ENCODE data around the gene KRTAP12-3. TPM values are rescaled to one million over a fixed set of nuclear protein-coding genes. Genes with fewer than 3 reads are reported as not detected.

KRTAP12-3 gene
- total and polyA plus RNA-seq, 2 donors (not counting 1 experiment from before 2014, with no cell fraction given), result not detected

DNA sequence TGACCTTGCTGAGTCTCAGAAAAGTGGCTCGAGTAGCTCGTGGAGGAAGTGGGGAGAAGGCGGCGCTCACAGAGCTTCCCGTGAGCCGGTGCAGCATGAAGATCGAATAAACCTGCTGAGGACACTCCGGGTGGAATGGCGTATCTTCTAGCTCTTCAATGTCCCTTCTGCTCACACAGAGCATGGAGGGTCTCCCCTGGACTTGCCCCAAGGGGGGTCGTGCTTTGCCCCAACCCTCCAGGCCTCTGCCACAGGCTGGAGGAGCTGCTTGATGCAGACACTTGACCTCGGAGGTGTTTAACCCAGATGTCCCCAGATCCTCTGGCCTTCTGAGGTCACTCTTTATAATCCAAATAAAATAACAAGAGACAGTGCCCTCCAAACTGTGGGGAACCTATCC is 37.0 kb downstream of the KRTAP12-3 start:
- no peak for ATAC-seq (ENCODE audit: low read depth)
- Mint-ChIP-seq H3K4me1 (no peaks in the 10 kb centered on the region), H3K27ac (no peak overlapping the region), H3K4me3 (no peak overlapping the region), H3K27me3 (peaks cover 53% of the 10 kb centered on the region), H3K9me3 (ENCODE audit: insufficient read depth) (peaks cover 12% of the 10 kb centered on the region)
- DNase-seq, result no peak
- ChIA-PET CTCF (no interaction called here), POLR2A (no interaction called here)
- Histone ChIP-seq H3K9ac (ENCODE audit: low read length) (no peak overlapping the region), H3K4me2 (replicated peaks; ENCODE audit: low read depth, low read length, poor library complexity, severe bottlenecking) (no peak overlapping the region), H3K27ac (ENCODE audit: low read length in 2 of 2) (no peak overlapping the region), H3K4me3 (ENCODE audit: control extremely low read depth in 1 of 5, extremely low read depth in 1 of 5, insufficient read depth in 1 of 5, low read depth in 2 of 5, low read length in 4 of 5) (no peak overlapping the region), H3K36me3 (replicated peaks in 1 of 2; ENCODE audit: control extremely low read depth in 1 of 2, control insufficient read depth in 1 of 2, extremely low read depth in 1 of 2, insufficient read depth in 2 of 2, low read length in 1 of 2) (no peaks in the 10 kb centered on the region), H3K9me3 (ENCODE audit: control extremely low read depth in 1 of 3, control insufficient read depth in 2 of 3, insufficient read depth in 1 of 3, low read length in 2 of 3) (peaks cover 4 to 10% (median 8%) of the 10 kb centered on the region in 3 donors), H4K20me1 (ENCODE audit: control insufficient read depth, insufficient read depth, low read length, poor library complexity, severe bottlenecking) (no peaks in the 10 kb centered on the region), H3K4me1 (ENCODE audit: control insufficient read depth in 2 of 2, insufficient read depth in 2 of 2, low read length in 2 of 2) (no peaks in the 10 kb centered on the region), H2AFZ (ENCODE audit: insufficient read depth, low read depth, low read length, poor library complexity, severe bottlenecking) (no peak overlapping the region), H3K27me3 (replicated peaks in 1 of 4; ENCODE audit: control extremely low read depth in 1 of 4, control insufficient read depth in 3 of 4, insufficient read depth in 4 of 4, low read length in 3 of 4) (peaks cover 0 to 16% (median 8%) of the 10 kb centered on the region in 4 experiments), H3K79me2 (ENCODE audit: control insufficient read depth, insufficient read depth, low read length) (no peaks in the 10 kb centered on the region)
- TF ChIP-seq EZH2 (IDR thresholded peaks at IDR 0.05; ENCODE audit: borderline replicate concordance, insufficient read depth, low read depth, low read length, poor library complexity, severe bottlenecking), result no peak
- TF ChIP-seq, protein P1, sequence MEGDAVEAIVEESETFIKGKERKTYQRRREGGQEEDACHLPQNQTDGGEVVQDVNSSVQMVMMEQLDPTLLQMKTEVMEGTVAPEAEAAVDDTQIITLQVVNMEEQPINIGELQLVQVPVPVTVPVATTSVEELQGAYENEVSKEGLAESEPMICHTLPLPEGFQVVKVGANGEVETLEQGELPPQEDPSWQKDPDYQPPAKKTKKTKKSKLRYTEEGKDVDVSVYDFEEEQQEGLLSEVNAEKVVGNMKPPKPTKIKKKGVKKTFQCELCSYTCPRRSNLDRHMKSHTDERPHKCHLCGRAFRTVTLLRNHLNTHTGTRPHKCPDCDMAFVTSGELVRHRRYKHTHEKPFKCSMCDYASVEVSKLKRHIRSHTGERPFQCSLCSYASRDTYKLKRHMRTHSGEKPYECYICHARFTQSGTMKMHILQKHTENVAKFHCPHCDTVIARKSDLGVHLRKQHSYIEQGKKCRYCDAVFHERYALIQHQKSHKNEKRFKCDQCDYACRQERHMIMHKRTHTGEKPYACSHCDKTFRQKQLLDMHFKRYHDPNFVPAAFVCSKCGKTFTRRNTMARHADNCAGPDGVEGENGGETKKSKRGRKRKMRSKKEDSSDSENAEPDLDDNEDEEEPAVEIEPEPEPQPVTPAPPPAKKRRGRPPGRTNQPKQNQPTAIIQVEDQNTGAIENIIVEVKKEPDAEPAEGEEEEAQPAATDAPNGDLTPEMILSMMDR (IDR thresholded peaks at IDR 0.05), result no peak
- 62% methylated on average over 11 of the region's 11 CpGs for WGBS (ENCODE audit: insufficient coverage)
- intact Hi-C loops (cut with micrococcal nuclease), result no loop called here

DNA sequence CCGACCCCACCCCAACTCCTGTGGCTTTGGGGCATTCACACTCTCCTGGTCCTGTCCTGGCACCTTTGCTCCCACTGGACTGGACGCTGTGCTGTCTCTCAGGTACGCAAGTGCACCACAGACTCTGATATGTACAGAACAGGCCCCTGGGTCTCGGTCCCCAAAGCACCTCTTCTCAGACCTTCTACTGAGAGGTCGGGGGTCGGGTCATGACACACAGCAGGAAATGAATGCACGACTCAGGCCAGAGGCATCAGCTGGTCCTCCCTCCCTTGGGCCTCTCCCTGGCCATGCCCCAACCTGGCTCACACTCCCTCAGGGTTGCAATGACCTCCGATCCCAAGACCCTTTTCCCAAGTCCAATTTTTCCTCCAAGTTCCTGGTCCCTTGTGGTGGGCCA is 37.5 kb downstream of the KRTAP12-3 start:
- H2AFZ ChIP-seq (ENCODE audit: insufficient read depth, low read depth, low read length, poor library complexity, severe bottlenecking), result no peak overlapping the region
- H3K27me3 ChIP-seq (replicated peaks in 1 of 4; ENCODE audit: control extremely low read depth in 1 of 4, control insufficient read depth in 3 of 4, insufficient read depth in 4 of 4, low read length in 3 of 4), result peaks cover 0 to 17% (median 8%) of the 10 kb centered on the region in 4 experiments
- H3K9ac ChIP-seq (ENCODE audit: low read length), result no peak overlapping the region
- no peak for TF ChIP-seq EZH2 (IDR thresholded peaks at IDR 0.05; ENCODE audit: borderline replicate concordance, insufficient read depth, low read depth, low read length, poor library complexity, severe bottlenecking)
- TF ChIP-seq, protein P1 (IDR thresholded peaks at IDR 0.05), result no peak
- no peaks in the 10 kb centered on the region for H3K36me3 ChIP-seq (replicated peaks in 1 of 2; ENCODE audit: control extremely low read depth in 1 of 2, control insufficient read depth in 1 of 2, extremely low read depth in 1 of 2, insufficient read depth in 2 of 2, low read length in 1 of 2)
- H3K27ac Mint-ChIP-seq, result no peak overlapping the region
- ChIA-PET POLR2A (no interaction called here), CTCF (no interaction called here)
- H4K20me1 ChIP-seq (ENCODE audit: control insufficient read depth, insufficient read depth, low read length, poor library complexity, severe bottlenecking), result no peaks in the 10 kb centered on the region
- intact Hi-C loops (cut with micrococcal nuclease), result no loop called here
- H3K4me1 Mint-ChIP-seq, result no peaks in the 10 kb centered on the region
- no peaks in the 10 kb centered on the region for H3K79me2 ChIP-seq (ENCODE audit: control insufficient read depth, insufficient read depth, low read length)
- H3K27me3 Mint-ChIP-seq, result peaks cover 53% of the 10 kb centered on the region
- ATAC-seq (ENCODE audit: low read depth) (no peak), DNase-seq (no peak)
- WGBS (ENCODE audit: insufficient coverage), result 64% methylated on average over 7 of the region's 8 CpGs
- H3K9me3 Mint-ChIP-seq (ENCODE audit: insufficient read depth), result peaks cover 12% of the 10 kb centered on the region
- H3K4me2 ChIP-seq (replicated peaks; ENCODE audit: low read depth, low read length, poor library complexity, severe bottlenecking), result no peak overlapping the region
- H3K9me3 ChIP-seq (ENCODE audit: control extremely low read depth in 1 of 3, control insufficient read depth in 2 of 3, insufficient read depth in 1 of 3, low read length in 2 of 3), result peaks cover 4 to 10% (median 8%) of the 10 kb centered on the region in 3 donors
- H3K4me3 Mint-ChIP-seq, result no peak overlapping the region
- no peak overlapping the region for H3K27ac ChIP-seq (ENCODE audit: low read length in 2 of 2)
- no peak overlapping the region for H3K4me3 ChIP-seq (ENCODE audit: control extremely low read depth in 1 of 5, extremely low read depth in 1 of 5, insufficient read depth in 1 of 5, low read depth in 2 of 5, low read length in 4 of 5)
- H3K4me1 ChIP-seq (ENCODE audit: control insufficient read depth in 2 of 2, insufficient read depth in 2 of 2, low read length in 2 of 2), result no peaks in the 10 kb centered on the region
